Sciatic nerve (tissue), 2 donors: ENCODE results near the gene SLC44A5. TPM values are rescaled to one million over a fixed set of nuclear protein-coding genes. Genes with fewer than 3 reads are reported as not detected.
"Not testable (repeated sequence)": the region's sequence is repeated elsewhere in the genome, so short reads cannot be mapped to it uniquely, and the experiment has no call there.

Source experiments
- ATAC-seq: fragments of 200-7000 bp; cut with Tn5 transposase; one replicate; pipeline ENCODE4 v1.9.1; 2020; ENCODE audit warnings: mild to moderate bottlenecking, moderate library complexity
- DNase-seq: peaks from one replicate; pipeline ENCODE4 v3.0.0-alpha.2; 2020; ENCODE audit warnings: low spot score
- intact Hi-C: fragments of 100-400 bp; cut with DNase I; formaldehyde crosslinking; loops from one replicate; pipeline ENCODE4 v1.14.2; 2022
- total RNA-seq: library from RNA; stranded (reverse); fragmentation: NEBNext Ultra II Directional; extraction: Animal tissue kit (Norgen Biotek cat#: 25700); gene quantifications from one replicate; pipeline ENCODE4 v1.2.1, GENCODE V29; 2021
- donor health status: DM: no; HTN: no; CAD: no.
- donor health status: DM: no; HTN: no; CAD: no.

The SLC44A5 gene
- total RNA-seq, 1 donor from 2014 or later: 0.31 TPM

GRCh38 chr1:75533085-75533484 lies 77.8 kb downstream of the SLC44A5 start:
- no peak for ATAC-seq
- intact Hi-C loops: no loop called here
- DNase-seq: no peak

GRCh38 chr1:75531570-75531969 lies 79.3 kb downstream of the SLC44A5 start:
- DNase-seq (no peak), ATAC-seq (no peak)
- intact Hi-C loops: no loop called here

- no peak for ATAC-seq
- intact Hi-C loops: no loop called here
- DNase-seq: no peak
These were observed 81.4 kb downstream of the SLC44A5 start for GRCh38 chr1:75529488-75529887.

- DNase-seq (no peak), ATAC-seq (no peak)
- intact Hi-C loops: no loop called here
These were observed 82.9 kb downstream of the SLC44A5 start for GRCh38 chr1:75528001-75528400.

GRCh38 chr1:75522389-75522788 lies 88.5 kb downstream of the SLC44A5 start:
- intact Hi-C loops: no loop called here

GRCh38 chr1:75521658-75522057 lies 89.3 kb downstream of the SLC44A5 start:
- no peak for ATAC-seq
- no peak for DNase-seq
- intact Hi-C loops: no loop called here

More at GRCh38 chr1:75522389-75522788, 88.5 kb downstream of the SLC44A5 start:
- no peak for DNase-seq
- ATAC-seq: no peak

GRCh38 chr1:75520862-75521475 lies 89.9 kb downstream of the SLC44A5 start:
- DNase-seq: no peak
- ATAC-seq: no peak
- intact Hi-C loops: no loop called here

- DNase-seq (no peak), ATAC-seq (no peak)
- intact Hi-C loops: no loop called here
These were observed 91.1 kb downstream of the SLC44A5 start for GRCh38 chr1:75519651-75520427.

- intact Hi-C loops: no loop called here
These were observed 92.2 kb downstream of the SLC44A5 start for GRCh38 chr1:75518686-75519085.

GRCh38 chr1:75514270-75514669 lies 96.6 kb downstream of the SLC44A5 start:
- DNase-seq (no peak), ATAC-seq (no peak)
- intact Hi-C loops: no loop called here

More at GRCh38 chr1:75518686-75519085, 92.2 kb downstream of the SLC44A5 start:
- no peak for DNase-seq
- no peak for ATAC-seq

GRCh38 chr1:75506976-75507375 lies 103.9 kb downstream of the SLC44A5 start:
- ATAC-seq (no peak), DNase-seq (no peak)
- intact Hi-C loops: no loop called here

- no peak for ATAC-seq
- intact Hi-C loops: no loop called here
These were observed 107.5 kb downstream of the SLC44A5 start for GRCh38 chr1:75503221-75503974.

GRCh38 chr1:75502776-75503175 lies 108.1 kb downstream of the SLC44A5 start:
- DNase-seq: no peak
- ATAC-seq: no peak

More at GRCh38 chr1:75503221-75503974, 107.5 kb downstream of the SLC44A5 start:
- DNase-seq: no peak

GRCh38 chr1:75501577-75502295 lies 109.2 kb downstream of the SLC44A5 start:
- intact Hi-C loops: no loop called here
- no peak for ATAC-seq
- no peak for DNase-seq

More at GRCh38 chr1:75502776-75503175, 108.1 kb downstream of the SLC44A5 start:
- intact Hi-C loops: no loop called here

- DNase-seq (no peak), ATAC-seq (no peak)
- intact Hi-C loops: no loop called here
These were observed 118.9 kb downstream of the SLC44A5 start for GRCh38 chr1:75492011-75492410.

GRCh38 chr1:75487399-75487798 lies 123.5 kb downstream of the SLC44A5 start:
- intact Hi-C loops: no loop called here
- DNase-seq (no peak), ATAC-seq (no peak)

GRCh38 chr1:75484789-75485188 lies 126.1 kb downstream of the SLC44A5 start:
- ATAC-seq (no peak), DNase-seq (no peak)
- intact Hi-C loops: no loop called here

- intact Hi-C loops: no loop called here
- DNase-seq (no peak), ATAC-seq (no peak)
These were observed 128.0 kb downstream of the SLC44A5 start for GRCh38 chr1:75482951-75483350.

- intact Hi-C loops, DNase-seq, ATAC-seq: not testable (repeated sequence)
These were observed 134.4 kb downstream of the SLC44A5 start for GRCh38 chr1:75476486-75476885.
